Esophagus squamous epithelium (tissue), 5 donors: Measurements from ENCODE around the gene TCF4. TPM values are rescaled to one million over a fixed set of nuclear protein-coding genes. Genes with fewer than 3 reads are reported as not detected.

Experiments
- DNase-seq: peaks from one replicate; lab custom pipeline; 2025; lab: John Stamatoyannopoulos, UW
- H3K27ac ChIP-seq, 4 donors: fragments of 200-600 bp; sonication (generic); one replicate each; pipeline ENCODE4 v1.5.1; 2016 to 2019; ENCODE audit warnings: mild to moderate bottlenecking in 1 of 4
- H3K27me3 ChIP-seq, 4 donors: fragments of 200-600 bp; sonication (generic); 1 replicate in 3 of 4; 2 replicates in 1 of 4; pipeline versions ENCODE4 v1.5.1 to v1.6.0; 2017 to 2021; ENCODE audit warnings: antibody characterized with exemption in 1 of 4
- H3K36me3 ChIP-seq, 3 donors: fragments of 200-600 bp; sonication (generic); one replicate each; pipeline ENCODE4 v1.5.1; 2016 to 2019
- H3K4me1 ChIP-seq, 3 donors: fragments of 200-600 bp; sonication (generic); one replicate each; pipeline ENCODE4 v1.5.1; 2017 to 2019
- H3K4me3 ChIP-seq, 4 donors: fragments of 200-600 bp; sonication (generic); 1 replicate in 3 of 4; 2 replicates in 1 of 4; pipeline ENCODE4 v1.5.1; 2016 to 2019; ENCODE audit warnings: mild to moderate bottlenecking in 2 of 4, moderate library complexity in 1 of 4
- H3K9me3 ChIP-seq, 3 donors: fragments of 200-600 bp; sonication (generic); one replicate each; pipeline ENCODE4 v1.5.1; 2016 to 2019
- CTCF ChIP-seq, 6 experiments: fragments of 450-650 bp in 4 of 6; fragments of 200-600 bp in 2 of 6; sonication (generic) in 2 of 6; IDR thresholded peaks; one replicate each; pipeline ENCODE4 v1.5.1; 2016 to 2019; ENCODE audit warnings: antibody characterized with exemption in 6 of 6, mild to moderate bottlenecking in 4 of 6, moderate library complexity in 4 of 6
- POLR2A ChIP-seq, 4 donors: fragments of 450-650 bp; IDR thresholded peaks; one replicate each; pipeline ENCODE4 v1.6.1; 2017; ENCODE audit warnings: antibody characterized with exemption in 4 of 4, mild to moderate bottlenecking in 4 of 4, moderate library complexity in 3 of 4
- WGBS, 2 donors: methylation state at CpG; one replicate each; pipeline ENCODE4 v1.1.5; 2018; 5-methylcytosine and 5-hydroxymethylcytosine counted together
- intact Hi-C: fragments of 100-400 bp; cut with DNase I; formaldehyde crosslinking; loops from one replicate; pipeline ENCODE4 v1.15.0; 2022
- total RNA-seq, 4 donors: library from RNA; depleted of rRNA; stranded (reverse); fragments of >200 nt; gene quantifications; one replicate each; pipeline ENCODE4 v1.1.0, GENCODE V29; 2016
- donor health status: DM: yes; HTN: yes; CAD: no.

The TCF4 gene
- total RNA-seq, 4 donors from 2014 or later: 19.0 to 79.7 (median 26.0) TPM

DNA sequence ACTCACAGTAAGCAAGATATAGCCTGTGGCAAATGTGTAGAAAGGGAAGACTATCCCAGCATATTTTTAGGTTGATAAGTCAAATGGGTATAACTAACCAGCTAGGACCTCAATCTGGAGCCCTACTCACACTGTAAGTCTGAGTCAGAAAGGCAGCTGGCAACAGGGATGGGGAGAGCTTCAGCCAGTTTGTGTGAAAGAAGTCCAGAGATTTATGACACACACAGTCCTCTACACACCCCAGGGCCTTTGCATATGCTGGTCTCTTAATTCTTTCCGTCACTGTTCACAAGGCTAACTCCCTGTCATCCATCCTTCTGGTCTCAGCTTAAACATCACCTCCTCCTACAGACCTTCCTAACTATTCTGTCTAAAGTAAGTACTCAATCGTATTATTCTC lies 5.9 kb upstream of the TCF4 start:
- Histone ChIP-seq H3K27ac (no peak overlapping the region), H3K36me3 (no peaks in the 10 kb centered on the region), H3K9me3 (no peaks in the 10 kb centered on the region), H3K4me1 (peaks cover 0 to 12% (median 0%) of the 10 kb centered on the region in 3 donors), H3K27me3 (no peaks in the 10 kb centered on the region), H3K4me3 (no peak overlapping the region)
- TF ChIP-seq POLR2A (IDR thresholded peaks at IDR 0.05) (no peak), CTCF (IDR thresholded peaks at IDR 0.05) (no peak)
- WGBS, 2 donors: 83 to 90% methylated on average over 2 of the region's 2 CpGs
- intact Hi-C loops: loop anchor here (10.0 kb wide), 1 partner anchor 179 kb away; no protein-coding TSS in a partner anchor
- no peak for DNase-seq

DNA sequence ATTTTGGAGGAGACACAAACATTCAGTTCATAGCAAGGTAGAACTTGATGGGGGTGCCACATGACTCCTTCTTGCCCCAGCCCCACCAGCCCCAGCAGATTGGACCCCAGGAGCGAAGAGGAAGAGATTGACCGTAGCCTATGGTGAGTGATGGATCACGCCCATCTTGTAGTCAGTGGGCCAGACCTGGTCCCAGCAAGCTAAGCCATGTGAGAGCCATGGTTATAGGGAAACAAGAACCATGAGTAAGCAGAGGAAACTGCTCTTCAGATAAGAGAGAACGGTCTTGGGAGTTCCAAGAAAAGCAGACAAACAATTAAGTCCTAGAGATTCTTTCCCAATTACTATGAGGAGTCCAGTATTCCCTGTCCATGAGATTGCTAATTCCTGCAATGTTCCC lies 4.6 kb upstream of the TCF4 start:
- no peak for TF ChIP-seq CTCF (IDR thresholded peaks at IDR 0.05)
- no peak for TF ChIP-seq POLR2A (IDR thresholded peaks at IDR 0.05)
- intact Hi-C loops: loop anchor here (10.0 kb wide), 1 partner anchor 178 kb away; no protein-coding TSS in a partner anchor
- DNase-seq: no peak
- no peak overlapping the region for H3K4me3 ChIP-seq
- no peak overlapping the region for H3K27ac ChIP-seq
- H3K27me3 ChIP-seq: no peaks in the 10 kb centered on the region
- no peaks in the 10 kb centered on the region for H3K9me3 ChIP-seq
- WGBS, 2 donors: 63 to 84% methylated on average over 3 to 4 of the region's 4 CpGs
- H3K36me3 ChIP-seq: no peaks in the 10 kb centered on the region
- H3K4me1 ChIP-seq: peaks cover 0 to 15% (median 0%) of the 10 kb centered on the region in 3 donors

DNA sequence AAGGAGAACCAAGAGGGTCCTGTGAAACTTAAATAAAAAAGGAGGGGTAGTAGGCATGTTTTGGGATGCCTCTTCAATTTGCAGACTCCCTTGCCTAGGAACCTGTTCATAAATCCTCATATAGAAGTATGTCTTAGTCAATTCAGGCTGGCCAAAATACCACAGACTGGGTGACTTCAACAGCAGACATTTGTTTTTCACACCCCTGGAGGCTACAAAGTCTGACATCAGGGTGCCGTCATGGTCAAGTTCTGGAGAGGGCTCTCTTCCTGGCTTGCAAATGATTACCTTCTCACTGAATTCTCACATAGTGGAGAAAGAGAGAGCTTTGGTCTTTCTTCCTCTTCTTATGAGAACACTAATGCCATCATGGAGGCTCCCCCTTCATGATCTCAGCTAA lies 4.1 kb upstream of the TCF4 start:
- WGBS, 2 donors: 77 to 83% methylated on average over 1 of the region's 1 CpG
- H3K27me3 ChIP-seq: no peaks in the 10 kb centered on the region
- intact Hi-C loops: loop anchor here (10.0 kb wide), 1 partner anchor 177 kb away; no protein-coding TSS in a partner anchor

DNA sequence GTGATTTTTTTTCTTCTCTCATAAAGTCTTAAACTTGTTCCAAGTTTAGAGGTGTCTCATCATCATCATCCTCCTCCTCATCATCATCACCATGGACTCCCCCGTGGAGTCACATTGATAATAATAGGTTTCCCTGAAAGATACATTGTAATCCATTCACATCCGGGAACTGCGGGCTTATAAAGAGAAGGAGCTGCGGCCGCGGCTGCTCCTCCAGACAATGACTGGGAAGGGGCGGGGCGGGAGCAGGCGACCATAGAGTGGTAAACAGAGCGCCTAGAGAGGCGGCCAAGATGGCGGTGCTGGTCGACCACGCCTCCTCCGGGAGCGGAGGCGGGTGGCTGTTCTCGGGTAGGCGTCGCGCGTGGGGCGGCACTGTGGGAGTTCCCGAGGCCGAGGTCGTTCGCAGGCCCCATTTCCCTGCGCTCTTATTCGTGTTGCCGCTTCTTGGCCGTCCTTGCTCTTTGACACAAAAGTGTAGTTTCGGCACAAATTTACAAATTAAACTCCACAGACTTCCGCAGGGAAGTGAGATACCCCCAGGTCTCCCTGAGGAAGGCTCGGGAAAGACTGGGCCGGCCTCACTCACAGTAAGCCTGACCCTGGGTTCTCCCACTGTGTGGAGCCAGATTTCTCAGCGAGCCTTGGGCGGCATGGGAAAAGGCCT lies 1.8 kb upstream of the TCF4 start:
- intact Hi-C loops: loop anchor here (10.0 kb wide), 1 partner anchor 175 kb away; no protein-coding TSS in a partner anchor
- Histone ChIP-seq H3K4me3 (peak overlapping the region; percentile 61 to 81 (median 77)), H3K27me3 (no peaks in the 10 kb centered on the region), H3K27ac (peak overlapping the region; percentile 87 to 97 (median 92)), H3K4me1 (peaks cover 4 to 37% (median 9%) of the 10 kb centered on the region in 3 donors), H3K9me3 (no peaks in the 10 kb centered on the region), H3K36me3 (no peaks in the 10 kb centered on the region)
- 0 to 7% methylated on average over 1 to 6 of the region's 37 CpGs for WGBS, 2 donors
- TF ChIP-seq POLR2A (IDR thresholded peaks at IDR 0.05) (peak in 2 of 4 donors; percentile 57 to 63), CTCF (IDR thresholded peaks at IDR 0.05) (no peak)
- DNase-seq: peak; percentile 67

More for the DNA sequence above, 4.1 kb upstream of the TCF4 start:
- Histone ChIP-seq H3K4me3 (no peak overlapping the region), H3K4me1 (peaks cover 0 to 15% (median 0%) of the 10 kb centered on the region in 3 donors), H3K9me3 (no peaks in the 10 kb centered on the region), H3K27ac (no peak overlapping the region), H3K36me3 (no peaks in the 10 kb centered on the region)
- TF ChIP-seq POLR2A (IDR thresholded peaks at IDR 0.05) (no peak), CTCF (IDR thresholded peaks at IDR 0.05) (no peak)
- DNase-seq: no peak

- WGBS, 2 donors: 1 to 2% methylated on average over 12 of the region's 12 CpGs
- DNase-seq: no peak
- Histone ChIP-seq H3K4me1 (peaks cover 4 to 45% (median 9%) of the 10 kb centered on the region in 3 donors), H3K9me3 (no peaks in the 10 kb centered on the region), H3K36me3 (no peaks in the 10 kb centered on the region), H3K4me3 (peak overlapping the region; percentile 61 to 81 (median 77)), H3K27me3 (no peaks in the 10 kb centered on the region), H3K27ac (peak overlapping the region; percentile 87 to 97 (median 92))
- TF ChIP-seq CTCF (IDR thresholded peaks at IDR 0.05) (no peak), POLR2A (IDR thresholded peaks at IDR 0.05) (no peak)
- intact Hi-C loops: no loop called here
These were observed 1.0 kb upstream of the TCF4 start for GRCh38 chr18:55588870-55589595.
